HG03520 (cell line): ENCODE measurements around the gene DHDH.
A peak's percentile ranks its signal among the peaks of the same experiment; 100 is the strongest.
"Not testable (repeated sequence)": the region's sequence is repeated elsewhere in the genome, so short reads cannot be mapped to it uniquely, and the experiment has no call there.

Experiments used
- ATAC-seq: cut with Tn5 transposase; IDR thresholded peaks from one replicate; pipeline ENCODE4 v1.9.1; 2021; ENCODE audit warnings: mild to moderate bottlenecking, moderate library complexity; ENCODE audit not compliant: unreplicated experiment

Gene DHDH

GRCh38 chr19:48933382-48933932, at the start of gene DHDH:
DHDH (plus strand) TSS chr19:48933699; CDS start chr19:48933722, 23 bp downstream.
- no peak for ATAC-seq

- no peak for ATAC-seq
Observed at GRCh38 chr19:48883726-48884125, 49.8 kb upstream of the DHDH start.

GRCh38 chr19:48887861-48888612, 45.5 kb upstream of the DHDH start:
- no peak for ATAC-seq

- not testable (repeated sequence) for ATAC-seq
Observed at GRCh38 chr19:48889496-48889895, 44.0 kb upstream of the DHDH start.

- ATAC-seq: no peak
Observed at GRCh38 chr19:48890551-48890950, 42.9 kb upstream of the DHDH start.

GRCh38 chr19:48895226-48895625, 38.3 kb upstream of the DHDH start:
- ATAC-seq: no peak

GRCh38 chr19:48896191-48896720, 37.2 kb upstream of the DHDH start:
- no peak for ATAC-seq

GRCh38 chr19:48897181-48897580, 36.3 kb upstream of the DHDH start:
- ATAC-seq: no peak

- ATAC-seq: not testable (repeated sequence)
Observed at GRCh38 chr19:48899386-48899749, 34.1 kb upstream of the DHDH start.

GRCh38 chr19:48899781-48900476, 33.6 kb upstream of the DHDH start, which contains the start of gene NUCB1:
NUCB1 (plus strand) TSS chr19:48900312; CDS start chr19:48900797, 485 bp downstream.
- ATAC-seq: peak; percentile 65

- ATAC-seq: no peak
Observed at GRCh38 chr19:48900477-48901406, 32.8 kb upstream of the DHDH start.

GRCh38 chr19:48902291-48902690, 31.2 kb upstream of the DHDH start:
- ATAC-seq: not testable (repeated sequence)

- ATAC-seq: not testable (repeated sequence)
Observed at GRCh38 chr19:48903788-48904187, 29.7 kb upstream of the DHDH start.

- no peak for ATAC-seq
Observed at GRCh38 chr19:48905664-48906063, 27.8 kb upstream of the DHDH start.

- no peak for ATAC-seq
Observed at GRCh38 chr19:48906324-48906723, 27.2 kb upstream of the DHDH start.

- no peak for ATAC-seq
Observed at GRCh38 chr19:48907671-48908070, 25.8 kb upstream of the DHDH start.

GRCh38 chr19:48909424-48910077, 23.9 kb upstream of the DHDH start:
- not testable (repeated sequence) for ATAC-seq

- ATAC-seq: no peak
Observed at GRCh38 chr19:48910803-48911202, 22.7 kb upstream of the DHDH start.

GRCh38 chr19:48913114-48913889, 20.2 kb upstream of the DHDH start:
- ATAC-seq: no peak
